GM12878 (cell line): Measurements from ENCODE around the gene ANKFY1. TPM values are rescaled to one million over a fixed set of nuclear protein-coding genes. Genes with fewer than 3 reads are reported as not detected.
A peak's percentile ranks its signal among the peaks of the same experiment; 100 is the strongest.

Source experiments
- ATAC-seq: fragments of 200-7000 bp; cut with Tn5 transposase; 3 replicates; pipeline ENCODE4 v1.9.1; 2020; ENCODE audit warnings: mild to moderate bottlenecking, moderate library complexity
- BruUV-seq: library from RNA; stranded (reverse); fragments of 400-500 nt; replicated peaks from 2 replicates; lab custom pipeline; 2021; lab: Mats Ljungman, UMichigan
- CTCF ChIA-PET: fragments of 300-600 bp; sonication (Branson Sonifier 250); formaldehyde crosslinking; extraction: SDS; loops from one replicate; lab custom pipeline; 2021; ENCODE audit warnings: inconsistent platforms; lab: Yijun Ruan, JAX
- POLR2A ChIA-PET: fragments of 350-600 bp; formaldehyde crosslinking; extraction: SDS; loops from one replicate; lab custom pipeline; 2021; ENCODE audit warnings: inconsistent platforms; lab: Charles Lee
- RAD21 ChIA-PET: fragments of 300-600 bp; sonication (Branson Sonifier 250); formaldehyde crosslinking; loops from one replicate; lab custom pipeline; 2023; ENCODE audit warnings: antibody characterized with exemption; ENCODE audit not compliant: unreplicated experiment; lab: Charles Lee
- SMC1A ChIA-PET: fragments of 300-600 bp; sonication (Branson Sonifier 250); formaldehyde crosslinking; loops from one replicate; lab custom pipeline; 2023; ENCODE audit not compliant: unreplicated experiment, uncharacterized antibody; lab: Charles Lee
- DNase-seq: peaks from one replicate; pipeline ENCODE4 v3.0.0-alpha.2; 2011; ENCODE audit warnings: low read depth, low spot score
- FAIRE-seq: peaks from 3 replicates; lab custom pipeline; 2011; peaks lifted over from hg19 to GRCh38; lab: Jason Lieb, UNC
- H2AFZ ChIP-seq: 2 replicates; pipeline ENCODE4 v1.6.0; 2011; ENCODE audit warnings: low read depth, low read length, control low read depth; ENCODE audit not compliant: control insufficient read depth
- H3K27ac ChIP-seq: 2 replicates; pipeline ENCODE4 v1.5.1; 2011; ENCODE audit warnings: control low read depth; ENCODE audit not compliant: control insufficient read depth, insufficient read depth
- H3K27me3 ChIP-seq, 2 experiments: replicated peaks in 1 of 2; 2 replicates each; pipeline versions ENCODE4 v1.6.0 to v1.6.1; 2011; ENCODE audit warnings: low read length in 1 of 2; ENCODE audit not compliant: control insufficient read depth in 2 of 2, insufficient read depth in 2 of 2
- H3K36me3 ChIP-seq, 2 experiments: 2 replicates each; pipeline ENCODE4 v1.5.1; 2011; ENCODE audit warnings: low read length in 1 of 2; ENCODE audit not compliant: control insufficient read depth in 2 of 2, insufficient read depth in 2 of 2
- H3K4me1 ChIP-seq: 2 replicates; pipeline ENCODE4 v1.6.1; 2011; ENCODE audit warnings: mild to moderate bottlenecking, low read length, moderate library complexity, mixed read lengths; ENCODE audit not compliant: control insufficient read depth, insufficient read depth
- H3K4me2 ChIP-seq: 2 replicates; pipeline ENCODE4 v1.6.0; 2011; ENCODE audit warnings: control low read depth; ENCODE audit not compliant: control insufficient read depth, insufficient read depth
- H3K4me3 ChIP-seq: fragments of 200-600 bp; sonication (generic); 2 replicates; pipeline ENCODE4 v1.5.1; 2016
- H3K79me2 ChIP-seq: 2 replicates; pipeline ENCODE4 v1.6.0; 2011; ENCODE audit warnings: low read length; ENCODE audit not compliant: control insufficient read depth, insufficient read depth
- H3K9ac ChIP-seq: 2 replicates; pipeline ENCODE4 v1.8.0; 2011; ENCODE audit warnings: low read length, control low read depth, mixed read lengths; ENCODE audit not compliant: control insufficient read depth, insufficient read depth
- H3K9me3 ChIP-seq: replicated peaks from 3 replicates; pipeline ENCODE4 v1.5.1; 2011; ENCODE audit warnings: mild to moderate bottlenecking, low read length; ENCODE audit not compliant: control insufficient read depth, insufficient read depth
- H4K20me1 ChIP-seq: 2 replicates; pipeline ENCODE4 v1.6.0; 2011; ENCODE audit not compliant: control insufficient read depth, insufficient read depth
- EED ChIP-seq: sonication (generic); IDR thresholded peaks from 2 replicates; pipeline ENCODE4 v1.6.1; 2016; ENCODE audit warnings: antibody characterized with exemption, low read depth
- NBN ChIP-seq: fragments of 450-650 bp; IDR thresholded peaks from 2 replicates; pipeline ENCODE4 v1.6.1; 2016
- NFYA ChIP-seq: IDR thresholded peaks from 2 replicates; pipeline ENCODE4 v1.6.1; 2011; ENCODE audit warnings: low read depth, mild to moderate bottlenecking, low read length, improper control_type of control experiment, borderline replicate concordance
- NR2F1 ChIP-seq: fragments of 450-650 bp; conservative IDR thresholded peaks from 2 replicates; pipeline ENCODE4 v1.6.1; 2017; ENCODE audit warnings: mild to moderate bottlenecking
- RBBP5 ChIP-seq: fragments of 200-600 bp; sonication (generic); conservative IDR thresholded peaks from 2 replicates; pipeline ENCODE4 v1.6.1; 2016
- ZNF207 ChIP-seq: fragments of 450-650 bp; IDR thresholded peaks from 2 replicates; pipeline ENCODE4 v1.6.1; 2014; ENCODE audit warnings: antibody characterized with exemption, mild to moderate bottlenecking, borderline replicate concordance
- WGBS: methylation state at CpG from one replicate; pipeline ENCODE4 v1.1.6; 2016; ENCODE audit warnings: low lambda C conversion rate; ENCODE audit not compliant: insufficient replicate concordance, insufficient coverage; ENCODE audit errors: missing lambda C conversion rate; 5-methylcytosine and 5-hydroxymethylcytosine counted together
- in situ Hi-C: fragments of 300-500 bp; cut with MboI; formaldehyde crosslinking; loops from 9 replicates; pipeline ENCODE4 v1.14.3; 2018; ENCODE audit warnings: mixed read lengths
- intact Hi-C: fragments of 100-400 bp; cut with micrococcal nuclease; formaldehyde crosslinking; loops from one replicate; pipeline ENCODE4 v1.14.2; 2022; ENCODE audit not compliant: unreplicated experiment
- polyA plus RNA-seq, 11 experiments: library from polyadenylated mRNA; depleted of rRNA in 4 of 11; unstranded in 6 of 11; stranded (reverse) in 5 of 11; fragments of >200 nt; fragmentation: Nextera tagmentation in 4 of 11; fragmentation: Illumina TruSeq in 1 of 11; extraction: Ambion mirVana in 4 of 11; extraction: Trizol in 1 of 11; gene quantifications; 1 replicate in 1 of 11; 2 replicates in 10 of 11; pipeline versions ENCODE4 v1.2.1 to v1.2.3, GENCODE V29; 2011 to 2016; ENCODE audit warnings: inconsistent platforms in 2 of 11, missing spikeins in 2 of 11, low read depth in 1 of 11
- total RNA-seq, 4 experiments: library from RNA; depleted of rRNA in 3 of 4; stranded (reverse); fragments of >200 nt in 3 of 4; fragmentation: Illumina TruSeq in 1 of 4; extraction: Trizol in 1 of 4; gene quantifications; 2 replicates each; pipeline versions ENCODE4 v1.2.1 to v1.2.3, GENCODE V29; 2013 to 2021
- TF ChIP-seq, protein P1 (sequence below), 3 experiments: IDR thresholded peaks in 2 of 3; conservative IDR thresholded peaks in 1 of 3; 2 replicates each; pipeline ENCODE4 v1.5.1; 2011; ENCODE audit warnings: low read depth in 3 of 3, low read length in 3 of 3, mild to moderate bottlenecking in 3 of 3, control low read depth in 2 of 3, moderate library complexity in 2 of 3, inconsistent platforms in 1 of 3, mixed read lengths in 1 of 3; ENCODE audit not compliant: control insufficient read depth in 2 of 3, insufficient read depth in 1 of 3; ENCODE audit errors: extremely low read depth in 1 of 3

The ANKFY1 gene
- total and polyA plus RNA-seq, 10 of the 15 experiments (the other 5 are each of a cell fraction or from before 2014, with no cell fraction given): 3.0 to 27.7 (median 16.4) TPM

DNA sequence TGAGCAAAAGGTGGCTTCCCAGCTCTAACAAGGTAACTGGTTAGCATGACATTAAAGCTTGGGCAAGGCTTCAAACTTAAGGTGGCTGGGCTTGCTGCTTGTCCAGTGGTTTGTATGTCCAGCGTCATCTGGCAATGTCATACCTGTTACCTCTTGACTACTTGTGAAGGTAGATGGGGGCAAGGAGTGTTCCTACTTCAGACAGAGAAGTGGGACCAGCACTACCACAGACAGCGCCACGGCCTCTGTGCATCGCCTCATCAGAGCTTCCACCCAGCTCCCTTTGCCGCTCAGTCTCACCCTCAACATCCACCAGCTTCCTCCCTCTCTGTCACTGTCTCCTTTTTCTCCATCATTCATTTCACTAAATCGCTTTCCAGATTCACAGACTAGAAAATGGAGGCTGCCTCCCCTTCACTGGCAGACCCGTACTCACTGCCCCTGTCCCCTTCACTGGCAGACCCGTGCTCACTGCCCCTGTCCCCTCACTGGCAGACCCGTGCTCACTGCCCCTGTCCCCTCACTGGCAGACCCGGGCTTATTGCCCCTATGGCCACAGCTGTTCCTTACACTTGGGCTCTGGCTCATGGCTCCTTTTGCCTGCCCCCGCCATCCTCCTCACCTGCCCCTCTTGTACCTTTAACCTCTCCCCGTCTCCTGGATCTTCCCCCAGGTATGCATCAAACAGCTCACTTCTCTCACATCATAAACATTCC is 106.0 kb downstream of the ANKFY1 start (continued):
- no peak for TF ChIP-seq NFYA
- TF ChIP-seq NR2F1: no peak
- TF ChIP-seq ZNF207: no peak
- no peak for TF ChIP-seq RBBP5
- TF ChIP-seq EED: no peak

- peak; percentile 58 for ATAC-seq
- BruUV-seq: no TSS peak
- no peaks in the 10 kb centered on the region for H3K4me1 ChIP-seq
- H3K9ac ChIP-seq: no peak overlapping the region
- no peak for FAIRE-seq
- ChIA-PET CTCF (interaction anchor here (1.0 to 1.6 kb wide), 2 partner anchors 10 to 192 kb away, joined by 3 to 6 read pairs; no protein-coding TSS in a partner anchor), SMC1A (no interaction called here), POLR2A (no interaction called here), RAD21 (no interaction called here)
- no peaks in the 10 kb centered on the region for H3K36me3 ChIP-seq
- H3K4me3 ChIP-seq: no peak overlapping the region
- H3K79me2 ChIP-seq: no peaks in the 10 kb centered on the region
- no peaks in the 10 kb centered on the region for H3K9me3 ChIP-seq
- no peak overlapping the region for H2AFZ ChIP-seq
- in situ Hi-C loops: no loop called here
- intact Hi-C loops: no loop called here
- WGBS: 84% methylated on average over 16 of the region's 16 CpGs
- no peak overlapping the region for H3K4me2 ChIP-seq
- no peak for DNase-seq
- no peak overlapping the region for H3K27ac ChIP-seq
- no peaks in the 10 kb centered on the region for H4K20me1 ChIP-seq
- no peaks in the 10 kb centered on the region for H3K27me3 ChIP-seq
- TF ChIP-seq, protein P1, sequence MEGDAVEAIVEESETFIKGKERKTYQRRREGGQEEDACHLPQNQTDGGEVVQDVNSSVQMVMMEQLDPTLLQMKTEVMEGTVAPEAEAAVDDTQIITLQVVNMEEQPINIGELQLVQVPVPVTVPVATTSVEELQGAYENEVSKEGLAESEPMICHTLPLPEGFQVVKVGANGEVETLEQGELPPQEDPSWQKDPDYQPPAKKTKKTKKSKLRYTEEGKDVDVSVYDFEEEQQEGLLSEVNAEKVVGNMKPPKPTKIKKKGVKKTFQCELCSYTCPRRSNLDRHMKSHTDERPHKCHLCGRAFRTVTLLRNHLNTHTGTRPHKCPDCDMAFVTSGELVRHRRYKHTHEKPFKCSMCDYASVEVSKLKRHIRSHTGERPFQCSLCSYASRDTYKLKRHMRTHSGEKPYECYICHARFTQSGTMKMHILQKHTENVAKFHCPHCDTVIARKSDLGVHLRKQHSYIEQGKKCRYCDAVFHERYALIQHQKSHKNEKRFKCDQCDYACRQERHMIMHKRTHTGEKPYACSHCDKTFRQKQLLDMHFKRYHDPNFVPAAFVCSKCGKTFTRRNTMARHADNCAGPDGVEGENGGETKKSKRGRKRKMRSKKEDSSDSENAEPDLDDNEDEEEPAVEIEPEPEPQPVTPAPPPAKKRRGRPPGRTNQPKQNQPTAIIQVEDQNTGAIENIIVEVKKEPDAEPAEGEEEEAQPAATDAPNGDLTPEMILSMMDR (IDR thresholded peaks at IDR 0.05 in 2 of 3, conservative IDR thresholded peaks at IDR 0.05 in 1 of 3; ENCODE audit: control insufficient read depth in 2 of 3, extremely low read depth in 1 of 3, insufficient read depth in 1 of 3, low read depth in 3 of 3, low read length in 3 of 3): peak; percentile 6 to 20 (median 14); a peak in 1 of 6 replicates
- no peak for TF ChIP-seq NBN
Measured at GRCh38 chr17:4156750-4157381, 106.9 kb downstream of the ANKFY1 start.
